Stimulated activated naive B cell treated with anti-CD40 and anti-IgM and Interleukin-4, amounts not matched to agents 10 μg/mL and 1 μg/mL and 100 μg/mL, for 72 hours (primary cell): ENCODE measurements around the gene BTG3.

ENCODE experiments used
- ATAC-seq, 2 donors: fragments of 150-1000 bp; cut with Tn5 transposase; replicated peaks; 2 replicates each; pipeline ENCODE4 v1.10.0; 2021; ENCODE audit warnings: moderate library complexity in 1 of 2
- DNase-seq: peaks from one replicate; pipeline ENCODE4 v3.0.0; 2021
- H3K27ac Mint-ChIP-seq: one replicate; pipeline ENCODE4 v1.8.0; 2022; ENCODE audit warnings: mild to moderate bottlenecking, mixed read lengths
- H3K27me3 Mint-ChIP-seq, 2 donors: one replicate each; pipeline ENCODE4 v1.8.0; 2022; ENCODE audit warnings: mixed read lengths in 2 of 2
- H3K36me3 Mint-ChIP-seq, 2 donors: one replicate each; pipeline ENCODE4 v1.8.0; 2022; ENCODE audit warnings: mixed read lengths in 2 of 2, mild to moderate bottlenecking in 1 of 2
- H3K4me1 Mint-ChIP-seq, 2 donors: one replicate each; pipeline ENCODE4 v1.8.0; 2022; ENCODE audit warnings: mixed read lengths in 2 of 2, mild to moderate bottlenecking in 1 of 2
- H3K4me3 Mint-ChIP-seq, 2 donors: one replicate each; pipeline ENCODE4 v1.8.0; 2022; ENCODE audit warnings: mild to moderate bottlenecking in 2 of 2, mixed read lengths in 2 of 2, moderate library complexity in 1 of 2
- H3K9me3 Mint-ChIP-seq, 2 donors: one replicate each; pipeline ENCODE4 v1.8.0; 2022; ENCODE audit warnings: mixed read lengths in 2 of 2, mild to moderate bottlenecking in 1 of 2

Gene BTG3, protein sequence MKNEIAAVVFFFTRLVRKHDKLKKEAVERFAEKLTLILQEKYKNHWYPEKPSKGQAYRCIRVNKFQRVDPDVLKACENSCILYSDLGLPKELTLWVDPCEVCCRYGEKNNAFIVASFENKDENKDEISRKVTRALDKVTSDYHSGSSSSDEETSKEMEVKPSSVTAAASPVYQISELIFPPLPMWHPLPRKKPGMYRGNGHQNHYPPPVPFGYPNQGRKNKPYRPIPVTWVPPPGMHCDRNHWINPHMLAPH

GRCh38 chr21:17612565-17613241 lies at the start of gene BTG3:
Gene BTG3 (minus strand): TSS chr21:17612901. CDS start chr21:17609144, 3,757 bp downstream.
- H3K4me1 Mint-ChIP-seq = peaks cover 8 to 18% of the 10 kb centered on the region in 2 donors
- peak within 1 kb of the TSS; percentile 92 for H3K27ac Mint-ChIP-seq
- DNase-seq = peak; percentile 73
- H3K9me3 Mint-ChIP-seq = no peaks in the 10 kb centered on the region
- peak within 1 kb of the TSS; percentile 90 for H3K4me3 Mint-ChIP-seq
- no peaks in the 10 kb centered on the region for H3K27me3 Mint-ChIP-seq
- peak; percentile 83 to 90 for ATAC-seq
- peaks cover 4 to 17% of the 10 kb centered on the region in 2 donors for H3K36me3 Mint-ChIP-seq

GRCh38 chr21:17660862-17661261 lies 48.2 kb upstream of the BTG3 start:
- H3K9me3 Mint-ChIP-seq = no peaks in the 10 kb centered on the region
- ATAC-seq (no peak), DNase-seq (no peak)
- no peaks in the 10 kb centered on the region for H3K36me3 Mint-ChIP-seq
- H3K27me3 Mint-ChIP-seq = peaks cover 20 to 24% of the 10 kb centered on the region in 2 donors
- no peak overlapping the region for H3K4me3 Mint-ChIP-seq
- H3K27ac Mint-ChIP-seq = no peak overlapping the region
- H3K4me1 Mint-ChIP-seq = no peaks in the 10 kb centered on the region

DNA sequence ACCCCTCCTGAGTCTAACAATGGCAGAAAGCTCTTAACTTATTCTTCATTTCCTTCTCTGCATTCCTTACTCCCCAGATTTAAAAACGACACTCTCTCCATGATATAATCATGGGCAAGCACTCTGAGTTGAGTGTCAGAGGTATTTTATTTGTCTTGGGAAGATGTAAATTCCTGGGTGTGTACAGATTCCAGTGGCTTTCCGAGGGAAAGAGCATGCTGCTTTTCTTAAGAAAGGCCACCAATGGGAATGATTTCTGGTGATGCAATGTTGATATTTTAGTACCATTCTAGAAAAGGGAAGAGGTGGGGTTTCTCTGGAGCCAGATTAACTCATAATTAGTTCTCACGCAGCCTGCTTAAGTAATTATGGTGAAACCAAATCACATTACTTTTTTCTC lies 47.8 kb upstream of the BTG3 start:
- DNase-seq = no peak
- no peak for ATAC-seq
- Mint-ChIP-seq H3K27ac (no peak overlapping the region), H3K4me1 (peaks cover 0 to 2% of the 10 kb centered on the region in 2 donors), H3K9me3 (peaks cover 0 to 1% of the 10 kb centered on the region in 2 donors), H3K36me3 (no peaks in the 10 kb centered on the region), H3K4me3 (no peak overlapping the region), H3K27me3 (peaks cover 16 to 24% of the 10 kb centered on the region in 2 donors)

GRCh38 chr21:17658931-17659330 lies 46.2 kb upstream of the BTG3 start:
- H3K27me3 Mint-ChIP-seq = peaks cover 17 to 33% of the 10 kb centered on the region in 2 donors
- H3K4me3 Mint-ChIP-seq = no peak overlapping the region
- H3K9me3 Mint-ChIP-seq = peaks cover 0 to 2% of the 10 kb centered on the region in 2 donors
- no peak overlapping the region for H3K27ac Mint-ChIP-seq
- DNase-seq (no peak), ATAC-seq (no peak)
- H3K36me3 Mint-ChIP-seq = no peaks in the 10 kb centered on the region
- H3K4me1 Mint-ChIP-seq = peaks cover 0 to 13% of the 10 kb centered on the region in 2 donors

GRCh38 chr21:17651526-17651925 lies 38.8 kb upstream of the BTG3 start:
- no peak overlapping the region for H3K27ac Mint-ChIP-seq
- H3K4me3 Mint-ChIP-seq = no peak overlapping the region
- ATAC-seq (no peak), DNase-seq (no peak)
- H3K36me3 Mint-ChIP-seq = no peaks in the 10 kb centered on the region
- H3K9me3 Mint-ChIP-seq = peaks cover 4 to 7% of the 10 kb centered on the region in 2 donors
- H3K4me1 Mint-ChIP-seq = peaks cover 0 to 13% of the 10 kb centered on the region in 2 donors
- H3K27me3 Mint-ChIP-seq = peaks cover 19 to 33% of the 10 kb centered on the region in 2 donors

DNA sequence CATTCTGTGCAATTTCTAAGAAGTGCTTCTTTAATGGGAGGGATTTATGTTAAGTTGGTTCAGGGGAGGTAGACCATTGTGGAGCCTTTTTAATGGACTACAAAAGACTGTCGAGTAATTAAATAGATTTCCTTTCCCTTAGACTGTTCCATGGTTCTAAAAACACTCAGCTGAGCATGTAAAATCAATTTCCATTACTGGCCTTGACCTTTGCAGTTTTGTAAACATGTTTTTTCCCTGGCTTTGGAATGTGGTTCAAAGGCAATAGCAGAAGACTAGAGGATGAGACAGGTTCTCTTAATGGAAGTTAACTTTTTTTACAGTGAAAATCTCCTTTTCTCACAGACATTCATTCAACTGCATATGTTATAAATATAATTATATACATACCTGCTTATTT lies 37.6 kb upstream of the BTG3 start:
- Mint-ChIP-seq H3K4me3 (no peak overlapping the region), H3K9me3 (peaks cover 4 to 5% of the 10 kb centered on the region in 2 donors), H3K27me3 (peaks cover 19 to 24% of the 10 kb centered on the region in 2 donors), H3K36me3 (no peaks in the 10 kb centered on the region), H3K4me1 (peaks cover 0 to 10% of the 10 kb centered on the region in 2 donors), H3K27ac (no peak overlapping the region)
- no peak for ATAC-seq
- DNase-seq = no peak

GRCh38 chr21:17646790-17647189 lies 34.1 kb upstream of the BTG3 start:
- ATAC-seq (no peak), DNase-seq (no peak)
- H3K4me3 Mint-ChIP-seq = no peak overlapping the region
- H3K27ac Mint-ChIP-seq = no peak overlapping the region
- H3K4me1 Mint-ChIP-seq = no peaks in the 10 kb centered on the region
- H3K27me3 Mint-ChIP-seq = peaks cover 13 to 16% of the 10 kb centered on the region in 2 donors
- no peaks in the 10 kb centered on the region for H3K36me3 Mint-ChIP-seq
- H3K9me3 Mint-ChIP-seq = peaks cover 0 to 2% of the 10 kb centered on the region in 2 donors

DNA sequence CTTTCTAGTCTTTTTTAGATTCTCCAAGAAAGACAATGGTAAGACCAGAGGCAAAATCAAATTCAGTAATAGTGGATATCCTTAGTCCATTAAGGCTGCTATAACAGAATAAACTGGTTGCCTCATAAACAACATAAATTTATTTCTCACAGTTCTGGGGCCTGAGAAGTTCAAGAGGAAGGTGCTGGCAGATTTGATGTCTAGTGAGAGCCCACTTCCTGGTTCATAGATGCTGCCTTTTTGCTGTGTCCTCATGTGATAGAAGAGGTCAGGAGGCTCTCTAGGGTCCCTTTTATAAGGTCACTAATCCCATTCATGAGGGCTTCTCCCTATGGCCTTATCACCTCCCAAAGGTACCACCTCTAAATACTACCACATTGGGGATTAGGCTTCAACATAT lies 31.5 kb upstream of the BTG3 start:
- peaks cover 8 to 12% of the 10 kb centered on the region in 2 donors for H3K27me3 Mint-ChIP-seq
- ATAC-seq (no peak), DNase-seq (no peak)
- no peak overlapping the region for H3K4me3 Mint-ChIP-seq
- peaks cover 0 to 8% of the 10 kb centered on the region in 2 donors for H3K9me3 Mint-ChIP-seq
- no peaks in the 10 kb centered on the region for H3K4me1 Mint-ChIP-seq
- H3K27ac Mint-ChIP-seq = no peak overlapping the region
- H3K36me3 Mint-ChIP-seq = peaks cover 0 to 5% of the 10 kb centered on the region in 2 donors

DNA sequence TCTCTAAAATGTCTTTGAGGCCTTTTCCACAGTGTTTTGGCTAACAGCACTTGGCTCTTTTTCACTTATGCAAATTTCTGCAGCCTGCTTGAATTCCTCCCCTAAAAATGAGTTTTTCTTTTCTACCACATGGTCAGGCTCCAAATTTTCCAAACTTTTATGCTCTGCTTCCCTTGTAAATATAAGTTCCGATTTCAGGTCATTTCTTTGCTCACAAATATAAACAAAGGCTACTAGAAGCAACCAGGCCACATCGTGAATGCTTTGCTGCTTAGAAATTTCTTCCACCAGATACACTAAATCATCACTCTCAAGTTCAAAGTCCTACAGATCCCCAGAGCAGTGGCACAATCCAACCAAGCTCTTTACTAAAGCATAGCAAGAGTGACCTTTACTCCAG lies 28.1 kb upstream of the BTG3 start:
- ATAC-seq (no peak), DNase-seq (no peak)
- Mint-ChIP-seq H3K9me3 (peaks cover 0 to 6% of the 10 kb centered on the region in 2 donors), H3K27me3 (no peaks in the 10 kb centered on the region), H3K4me1 (no peaks in the 10 kb centered on the region), H3K4me3 (no peak overlapping the region), H3K36me3 (peaks cover 0 to 5% of the 10 kb centered on the region in 2 donors), H3K27ac (no peak overlapping the region)

- Mint-ChIP-seq H3K27me3 (no peaks in the 10 kb centered on the region), H3K36me3 (peaks cover 0 to 5% of the 10 kb centered on the region in 2 donors), H3K9me3 (peaks cover 0 to 6% of the 10 kb centered on the region in 2 donors), H3K27ac (no peak overlapping the region), H3K4me1 (no peaks in the 10 kb centered on the region), H3K4me3 (no peak overlapping the region)
- ATAC-seq (no peak), DNase-seq (no peak)
Measured at GRCh38 chr21:17636711-17637110, 24.0 kb upstream of the BTG3 start.

DNA sequence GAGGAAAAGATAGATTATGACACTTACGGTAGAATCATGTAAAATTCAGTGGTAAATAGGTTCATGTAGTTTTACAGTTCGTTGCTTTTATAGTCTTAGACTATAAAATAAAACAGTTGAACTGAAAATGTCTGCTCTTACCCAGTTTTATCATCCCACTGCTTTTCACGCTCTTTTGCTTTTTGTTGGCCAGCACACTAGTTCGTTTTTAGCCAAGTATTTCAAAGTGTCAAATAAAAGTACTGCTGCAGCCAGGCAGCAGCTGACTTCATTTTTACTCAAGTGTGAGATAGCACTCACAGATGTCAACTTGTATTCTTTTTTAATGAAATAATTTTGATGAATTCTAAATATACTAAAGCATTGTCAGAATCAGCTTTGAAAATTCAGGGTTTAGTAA lies 18.5 kb upstream of the BTG3 start:
- Mint-ChIP-seq H3K36me3 (no peaks in the 10 kb centered on the region), H3K4me3 (no peak overlapping the region), H3K9me3 (no peaks in the 10 kb centered on the region), H3K27ac (no peak overlapping the region), H3K27me3 (peaks cover 0 to under 1% of the 10 kb centered on the region in 2 donors), H3K4me1 (peaks cover 3 to 7% of the 10 kb centered on the region in 2 donors)
- DNase-seq (no peak), ATAC-seq (no peak)

DNA sequence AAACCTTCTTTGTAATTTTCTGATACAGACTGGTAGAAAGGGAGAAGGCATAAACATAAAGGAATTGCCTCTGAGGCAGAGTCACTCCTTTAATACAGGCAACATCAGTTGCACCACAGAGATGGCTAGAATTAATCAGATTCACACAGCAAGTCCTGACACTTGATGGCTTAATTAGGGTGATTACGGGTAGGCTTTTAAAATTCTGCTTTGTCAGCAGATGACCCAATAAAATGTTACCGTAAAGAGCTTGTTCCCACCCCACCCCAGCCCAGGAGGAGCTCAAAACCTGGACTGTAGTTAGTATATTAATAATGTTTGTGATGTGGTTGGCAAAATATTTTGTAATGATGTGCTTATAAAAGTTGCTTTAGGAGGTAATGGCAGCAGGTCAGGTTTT lies 9.3 kb upstream of the BTG3 start:
- Mint-ChIP-seq H3K4me1 (no peaks in the 10 kb centered on the region), H3K9me3 (no peaks in the 10 kb centered on the region), H3K4me3 (no peak overlapping the region), H3K27me3 (peaks cover 14 to 25% of the 10 kb centered on the region in 2 donors), H3K27ac (no peak overlapping the region), H3K36me3 (no peaks in the 10 kb centered on the region)
- DNase-seq (no peak), ATAC-seq (no peak)

GRCh38 chr21:17616831-17617230 lies 4.1 kb upstream of the BTG3 start:
- Mint-ChIP-seq H3K27ac (no peak overlapping the region), H3K27me3 (no peaks in the 10 kb centered on the region), H3K36me3 (no peaks in the 10 kb centered on the region), H3K9me3 (no peaks in the 10 kb centered on the region), H3K4me3 (no peak overlapping the region), H3K4me1 (peaks cover 0 to 6% of the 10 kb centered on the region in 2 donors)
- no peak for ATAC-seq
- no peak for DNase-seq

DNA sequence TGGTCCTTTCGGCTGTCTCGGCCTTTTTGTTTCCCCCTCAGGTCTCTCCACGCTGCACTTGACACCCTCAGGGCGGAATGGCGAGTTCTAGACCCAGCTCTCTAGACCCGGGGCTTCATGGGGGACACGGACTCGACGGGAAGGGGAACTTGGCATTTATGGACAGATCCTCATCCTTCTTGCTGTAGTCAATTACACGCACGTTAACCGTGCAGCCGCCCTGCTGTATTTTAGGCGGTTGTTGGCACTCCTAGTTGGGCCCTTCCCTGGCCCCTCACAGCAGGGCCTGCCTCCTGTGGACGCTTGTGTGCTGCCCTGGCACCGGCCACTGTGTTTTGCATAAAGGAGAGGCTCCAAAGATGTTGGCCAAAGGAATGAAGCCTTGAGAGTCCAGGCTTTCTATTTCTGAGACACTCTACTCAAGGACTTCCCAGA lies 558 bp upstream of the BTG3 start:
- Mint-ChIP-seq H3K4me1 (peaks cover 8 to 18% of the 10 kb centered on the region in 2 donors), H3K9me3 (no peaks in the 10 kb centered on the region), H3K36me3 (peaks cover 4 to 12% of the 10 kb centered on the region in 2 donors), H3K4me3 (peak overlapping the region; percentile 81 to 90), H3K27ac (peak overlapping the region; percentile 56), H3K27me3 (no peaks in the 10 kb centered on the region)
- DNase-seq (no peak), ATAC-seq (peak in 1 of 2 donors; percentile 8)
